Uterus (tissue), 2 donors: ENCODE measurements around the gene RPTN.

ENCODE experiments used
- POLR2A ChIP-seq, 2 donors: fragments of 450-650 bp; IDR thresholded peaks; one replicate each; pipeline ENCODE4 v1.6.1; 2016; ENCODE audit warnings: antibody characterized with exemption in 2 of 2, mild to moderate bottlenecking in 1 of 2, moderate library complexity in 1 of 2
- TF ChIP-seq, protein P1 (sequence below), 4 experiments: fragments of 200-600 bp in 2 of 4; fragments of 450-650 bp in 2 of 4; sonication (generic) in 2 of 4; IDR thresholded peaks; one replicate each; pipeline ENCODE4 v1.5.1; 2016 to 2019; ENCODE audit warnings: antibody characterized with exemption in 4 of 4, mild to moderate bottlenecking in 2 of 4, moderate library complexity in 1 of 4

GRCh38 chr1:152182944-152183361 is 23.9 kb upstream of the RPTN start:
- TF ChIP-seq POLR2A (IDR thresholded peaks at IDR 0.05): no peak
- TF ChIP-seq, protein P1, sequence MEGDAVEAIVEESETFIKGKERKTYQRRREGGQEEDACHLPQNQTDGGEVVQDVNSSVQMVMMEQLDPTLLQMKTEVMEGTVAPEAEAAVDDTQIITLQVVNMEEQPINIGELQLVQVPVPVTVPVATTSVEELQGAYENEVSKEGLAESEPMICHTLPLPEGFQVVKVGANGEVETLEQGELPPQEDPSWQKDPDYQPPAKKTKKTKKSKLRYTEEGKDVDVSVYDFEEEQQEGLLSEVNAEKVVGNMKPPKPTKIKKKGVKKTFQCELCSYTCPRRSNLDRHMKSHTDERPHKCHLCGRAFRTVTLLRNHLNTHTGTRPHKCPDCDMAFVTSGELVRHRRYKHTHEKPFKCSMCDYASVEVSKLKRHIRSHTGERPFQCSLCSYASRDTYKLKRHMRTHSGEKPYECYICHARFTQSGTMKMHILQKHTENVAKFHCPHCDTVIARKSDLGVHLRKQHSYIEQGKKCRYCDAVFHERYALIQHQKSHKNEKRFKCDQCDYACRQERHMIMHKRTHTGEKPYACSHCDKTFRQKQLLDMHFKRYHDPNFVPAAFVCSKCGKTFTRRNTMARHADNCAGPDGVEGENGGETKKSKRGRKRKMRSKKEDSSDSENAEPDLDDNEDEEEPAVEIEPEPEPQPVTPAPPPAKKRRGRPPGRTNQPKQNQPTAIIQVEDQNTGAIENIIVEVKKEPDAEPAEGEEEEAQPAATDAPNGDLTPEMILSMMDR (IDR thresholded peaks at IDR 0.05): no peak
